HepG2 (cell line): ENCODE results near the gene PSMC5. TPM values are rescaled to one million over a fixed set of nuclear protein-coding genes. Genes with fewer than 3 reads are reported as not detected.

Source experiments
- CBX1 ChIP-seq: IDR thresholded peaks from one replicate; pipeline ENCODE4 v1.6.1; 2016; ENCODE audit warnings: antibody characterized with exemption, low read depth
- CENPX ChIP-seq: sonication (generic); formaldehyde crosslinking; IDR thresholded peaks from 2 replicates; pipeline ENCODE4 v1.9.0; 2021; ENCODE audit warnings: mild to moderate bottlenecking, missing genetic modification reagents, moderate library complexity
- FOXC1 ChIP-seq: sonication (generic); formaldehyde crosslinking; IDR thresholded peaks from 2 replicates; pipeline ENCODE4 v1.8.0; 2022; ENCODE audit warnings: mild to moderate bottlenecking, missing genetic modification reagents, borderline replicate concordance
- FOXK1 ChIP-seq: sonication (generic); formaldehyde crosslinking; IDR thresholded peaks from 2 replicates; pipeline ENCODE4 v1.4.0; 2020; ENCODE audit warnings: low read depth, missing genetic modification reagents, borderline replicate concordance
- HCFC1 ChIP-seq: fragments of 150-350 bp; IDR thresholded peaks from 2 replicates; pipeline ENCODE4 v1.6.1; 2014; ENCODE audit warnings: low read depth, low read length
- MEF2D ChIP-seq: sonication (generic); formaldehyde crosslinking; IDR thresholded peaks from 2 replicates; pipeline ENCODE4 v1.5.1; 2020; ENCODE audit warnings: mild to moderate bottlenecking, missing genetic modification reagents
- MXD4 ChIP-seq: IDR thresholded peaks from 2 replicates; pipeline ENCODE4 v1.6.1; 2016; ENCODE audit warnings: mild to moderate bottlenecking, missing biosample characterization, missing genetic modification reagents
- NCOA1 ChIP-seq: sonication (generic); formaldehyde crosslinking; IDR thresholded peaks from 2 replicates; pipeline ENCODE4 v1.9.0; 2021; ENCODE audit warnings: missing genetic modification reagents
- NR3C1 ChIP-seq: sonication (generic); formaldehyde crosslinking; IDR thresholded peaks from 2 replicates; pipeline ENCODE4 v1.4.0; 2020; ENCODE audit warnings: missing genetic modification reagents
- PHF5A ChIP-seq: IDR thresholded peaks from one replicate; pipeline ENCODE4 v1.6.1; 2018; ENCODE audit warnings: low read depth, missing genetic modification reagents; ENCODE audit not compliant: unreplicated experiment
- TFDP1 ChIP-seq: IDR thresholded peaks from 2 replicates; pipeline ENCODE4 v1.6.1; 2016; ENCODE audit warnings: missing compliant biosample characterization, missing genetic modification reagents, borderline replicate concordance
- ZBTB20 ChIP-seq: sonication (generic); formaldehyde crosslinking; IDR thresholded peaks from 2 replicates; pipeline ENCODE4 v1.8.1; 2023; ENCODE audit warnings: missing genetic modification reagents, low read depth, mild to moderate bottlenecking, borderline replicate concordance
- ZBTB34 ChIP-seq: sonication (generic); formaldehyde crosslinking; IDR thresholded peaks from 2 replicates; pipeline ENCODE4 v1.8.0; 2022; ENCODE audit warnings: mild to moderate bottlenecking, missing genetic modification reagents
- ZBTB4 ChIP-seq: sonication (generic); formaldehyde crosslinking; IDR thresholded peaks from 2 replicates; pipeline ENCODE4 v1.4.0; 2020; ENCODE audit warnings: missing genetic modification reagents, mild to moderate bottlenecking, borderline replicate concordance
- ZBTB44 ChIP-seq: sonication (generic); formaldehyde crosslinking; IDR thresholded peaks from 2 replicates; pipeline ENCODE4 v1.4.0; 2020; ENCODE audit warnings: missing genetic modification reagents
- ZNF576 ChIP-seq: sonication (generic); formaldehyde crosslinking; IDR thresholded peaks from 2 replicates; pipeline ENCODE4 v1.4.0; 2020; ENCODE audit warnings: mild to moderate bottlenecking, missing genetic modification reagents
- ZNF598 ChIP-seq: sonication (generic); formaldehyde crosslinking; IDR thresholded peaks from 2 replicates; pipeline ENCODE4 v1.5.1; 2020; ENCODE audit warnings: mild to moderate bottlenecking, missing genetic modification reagents, borderline replicate concordance
- ZNF709 ChIP-seq: sonication (generic); formaldehyde crosslinking; IDR thresholded peaks from 2 replicates; pipeline ENCODE4 v1.5.0; 2020; ENCODE audit warnings: mild to moderate bottlenecking, missing genetic modification reagents
- ZUFSP ChIP-seq: sonication (generic); formaldehyde crosslinking; IDR thresholded peaks from 2 replicates; pipeline ENCODE4 v1.9.0; 2021; ENCODE audit warnings: missing genetic modification reagents, mild to moderate bottlenecking, borderline replicate concordance
- polyA plus RNA-seq, 8 experiments: library from polyadenylated mRNA; depleted of rRNA in 3 of 8; stranded (reverse) in 7 of 8; unstranded in 1 of 8; fragments of >200 nt; fragmentation: Illumina TruSeq in 4 of 8; extraction: Trizol in 4 of 8; gene quantifications; 2 replicates each; pipeline versions ENCODE4 v1.2.1 to v1.2.3, GENCODE V29; 2011 to 2016; ENCODE audit warnings: low read depth in 4 of 8, missing spikeins in 1 of 8, mixed read lengths in 1 of 8; ENCODE audit not compliant: insufficient read depth in 1 of 8
- total RNA-seq, 5 experiments: library from RNA; depleted of rRNA; stranded (reverse); fragments of >200 nt; fragmentation: Illumina TruSeq; extraction: Trizol; gene quantifications; 2 replicates each; pipeline ENCODE4 v1.2.3, GENCODE V29; 2016; ENCODE audit warnings: low read depth in 1 of 5

The PSMC5 gene
- total and polyA plus RNA-seq, 2 of the 13 experiments (the other 11 are each of a cell fraction or from before 2014, with no cell fraction given): 35.3 to 128 TPM

- TF ChIP-seq ZBTB4 (CRISPR knock-in tag): peak; percentile 48; the same call in 1 of the 2 replicates
- TF ChIP-seq MXD4 (CRISPR knock-in tag): peak; percentile 86
- peak; percentile 74 for TF ChIP-seq TFDP1
- TF ChIP-seq FOXK1 (CRISPR knock-in tag): peak; percentile 69
- peak; percentile 84; the same call in 1 of the 2 replicates for TF ChIP-seq ZNF598 (CRISPR knock-in tag)
- 0 out of 2 replicates have a peak, but pooled peaks have one; percentile 21 for TF ChIP-seq ZBTB44 (CRISPR knock-in tag)
- TF ChIP-seq HCFC1: peak; percentile 88
- TF ChIP-seq MEF2D (CRISPR knock-in tag): peak; percentile 71; the same call in 1 of the 2 replicates
- TF ChIP-seq ZBTB20 (CRISPR knock-in tag): peak; percentile 81; the same call in 1 of the 2 replicates
- no peak for TF ChIP-seq CENPX
- no peak for TF ChIP-seq NR3C1 (CRISPR knock-in tag)
- TF ChIP-seq CBX1: no peak
- TF ChIP-seq ZUFSP (CRISPR knock-in tag): no peak
- TF ChIP-seq ZNF576 (CRISPR knock-in tag): peak; percentile 85; the same call in 1 of the 2 replicates
- TF ChIP-seq NCOA1: peak; percentile 79; the same call in 1 of the 2 replicates
- peak; percentile 95 for TF ChIP-seq PHF5A (CRISPR knock-in tag)
- peak; percentile 93 for TF ChIP-seq ZNF709 (CRISPR knock-in tag)
- no peak for TF ChIP-seq ZBTB34 (CRISPR knock-in tag)
- TF ChIP-seq FOXC1: peak; percentile 92
Measured at GRCh38 chr17:63827002-63827800, at the start of gene PSMC5, which contains the start of gene FTSJ3 (continued).
